GM23338 (cell line): ENCODE results near the gene DSE. TPM values are rescaled to one million over a fixed set of nuclear protein-coding genes. Genes with fewer than 3 reads are reported as not detected.
"Not testable (repeated sequence)": the region's sequence is repeated elsewhere in the genome, so short reads cannot be mapped to it uniquely, and the experiment has no call there.

Experiments
- ATAC-seq: fragments of 200-7000 bp; cut with Tn5 transposase; 3 replicates; pipeline ENCODE4 v1.9.1; 2020
- DNase-seq: peaks from one replicate; pipeline ENCODE4 v3.0.0-alpha.2; 2015; ENCODE audit warnings: low spot score
- H2AFZ ChIP-seq: fragments of 200-600 bp; sonication (generic); 2 replicates; pipeline ENCODE4 v1.8.0; 2016; ENCODE audit warnings: antibody characterized with exemption, mild to moderate bottlenecking, moderate library complexity
- H3F3A ChIP-seq: fragments of 200-600 bp; sonication (generic); replicated peaks from 2 replicates; pipeline ENCODE4 v1.8.0; 2017; ENCODE audit warnings: antibody characterized with exemption, mixed run types, low read depth
- H3K27ac ChIP-seq: fragments of 200-600 bp; sonication (generic); 2 replicates; pipeline ENCODE4 v1.6.1; 2016; ENCODE audit warnings: low read depth
- H3K27me3 ChIP-seq: fragments of 200-600 bp; sonication (generic); 2 replicates; pipeline ENCODE4 v1.8.0; 2016; ENCODE audit warnings: mild to moderate bottlenecking, mixed run types, moderate library complexity; ENCODE audit not compliant: insufficient read depth
- H3K36me3 ChIP-seq: fragments of 200-600 bp; sonication (generic); 2 replicates; pipeline ENCODE4 v1.8.0; 2016; ENCODE audit warnings: mild to moderate bottlenecking; ENCODE audit not compliant: insufficient read depth
- H3K4me1 ChIP-seq: fragments of 200-600 bp; sonication (generic); 2 replicates; pipeline ENCODE4 v1.8.0; 2016; ENCODE audit warnings: mild to moderate bottlenecking, moderate library complexity; ENCODE audit not compliant: insufficient read depth
- H3K4me2 ChIP-seq: fragments of 200-600 bp; sonication (generic); 2 replicates; pipeline ENCODE4 v1.7.1; 2017; ENCODE audit warnings: mixed run types
- H3K4me3 ChIP-seq: fragments of 200-600 bp; sonication (generic); 2 replicates; pipeline ENCODE4 v1.6.1; 2016; ENCODE audit warnings: mixed run types
- H3K79me2 ChIP-seq: fragments of 200-600 bp; sonication (generic); replicated peaks from 2 replicates; pipeline ENCODE4 v1.8.0; 2017; ENCODE audit warnings: mild to moderate bottlenecking; ENCODE audit not compliant: insufficient read depth
- H3K9me2 ChIP-seq: fragments of 200-600 bp; sonication (generic); 2 replicates; pipeline ENCODE4 v1.8.0; 2017; ENCODE audit not compliant: insufficient read depth
- H4K20me1 ChIP-seq: fragments of 200-600 bp; sonication (generic); replicated peaks from 2 replicates; pipeline ENCODE4 v1.8.0; 2017; ENCODE audit warnings: mild to moderate bottlenecking; ENCODE audit not compliant: insufficient read depth
- H3K27ac Mint-ChIP-seq: 2 replicates; pipeline ENCODE4 v1.8.0; 2020; ENCODE audit warnings: inconsistent platforms, mild to moderate bottlenecking, moderate library complexity, mixed read lengths
- H3K27me3 Mint-ChIP-seq: 3 replicates; pipeline ENCODE4 v1.8.0; 2022; ENCODE audit warnings: low read depth, mild to moderate bottlenecking, moderate library complexity, mixed read lengths, inconsistent platforms; ENCODE audit not compliant: insufficient read depth, poor library complexity
- H3K36me3 Mint-ChIP-seq: 3 replicates; pipeline ENCODE4 v1.8.0; 2021; ENCODE audit warnings: low read depth, mild to moderate bottlenecking, inconsistent platforms, moderate library complexity, mixed read lengths
- H3K4me1 Mint-ChIP-seq: 3 replicates; pipeline ENCODE4 v1.8.0; 2020; ENCODE audit warnings: mild to moderate bottlenecking, inconsistent platforms, mixed read lengths
- H3K4me3 Mint-ChIP-seq: 3 replicates; pipeline ENCODE4 v1.8.0; 2021; ENCODE audit warnings: moderate library complexity, mild to moderate bottlenecking, inconsistent platforms, mixed read lengths
- H3K9me3 Mint-ChIP-seq: 3 replicates; pipeline ENCODE4 v1.8.0; 2020; ENCODE audit warnings: moderate library complexity, mild to moderate bottlenecking, inconsistent platforms, mixed read lengths
- CREB1 ChIP-seq: fragments of 250-450 bp; sonication (Bioruptor Pico); IDR thresholded peaks from 2 replicates; pipeline ENCODE4 v1.5.0; 2020; ENCODE audit warnings: low read depth, mild to moderate bottlenecking, moderate library complexity
- ETS1 ChIP-seq: IDR thresholded peaks from 2 replicates; pipeline ENCODE4 v1.6.1; 2016; ENCODE audit warnings: antibody characterized with exemption
- NANOG ChIP-seq: IDR thresholded peaks from 2 replicates; pipeline ENCODE4 v1.6.1; 2016; ENCODE audit warnings: antibody characterized with exemption, borderline replicate concordance
- POLR2AphosphoS5 ChIP-seq: IDR thresholded peaks from 2 replicates; pipeline ENCODE4 v1.6.1; 2016; ENCODE audit warnings: antibody characterized with exemption, low read depth
- REST ChIP-seq: IDR thresholded peaks from one replicate; pipeline ENCODE4 v1.6.1; 2018; ENCODE audit warnings: antibody characterized with exemption; ENCODE audit not compliant: unreplicated experiment
- ZNF331 ChIP-seq: fragments of 250-450 bp; sonication (Bioruptor Pico); IDR thresholded peaks from 2 replicates; pipeline ENCODE4 v1.5.0; 2020; ENCODE audit warnings: low read depth, mild to moderate bottlenecking, moderate library complexity
- long read RNA-seq: library from polyadenylated mRNA; unstranded; transcript quantifications from one replicate; pipeline ENCODE4 v2.0.0, GENCODE V29; 2020; ENCODE audit not compliant: unreplicated experiment
- polyA plus RNA-seq: library from polyadenylated mRNA; unstranded; fragments of >200 nt; fragmentation: Nextera tagmentation; extraction: Ambion mirVana; gene quantifications from 2 replicates; pipeline ENCODE4 v1.2.1, GENCODE V29; 2016
- total RNA-seq: library from RNA; depleted of rRNA; stranded (reverse); fragments of >200 nt; shearing (Covaris generic); gene quantifications from 2 replicates; pipeline ENCODE4 v1.2.3, GENCODE V29; 2014; rRNA removed

The DSE gene
- total RNA-seq: 41.5 and 45.2 TPM in 2 replicates
- polyA plus RNA-seq: 16.8 and 18.8 TPM in 2 replicates
- long read RNA-seq, partial matches to known transcripts: 0 of 69 reads
- long read RNA-seq, other reads (novel, unspliced or antisense): 69 of 69 reads

- peak; percentile 80 for ATAC-seq
- Mint-ChIP-seq H3K36me3 (no peaks in the 10 kb centered on the region; the same call in 1 of the 3 replicates), H3K4me1 (peaks cover 27% of the 10 kb centered on the region), H3K27ac (peak within 1 kb of the TSS; percentile 84), H3K27me3 (peaks cover 10% of the 10 kb centered on the region), H3K9me3 (no peaks in the 10 kb centered on the region), H3K4me3 (peak within 1 kb of the TSS; percentile 89)
- peak within 1 kb of the TSS; percentile 76 for H3K4me3 ChIP-seq
- TF ChIP-seq CREB1 (peak; percentile 88), REST (no peak), ETS1 (no peak), POLR2AphosphoS5 (peak; percentile 92), ZNF331 (CRISPR knock-in tag) (no peak), NANOG (no peak)
- no peaks in the 10 kb centered on the region for H3F3A ChIP-seq
- H3K9me2 ChIP-seq: no peaks in the 10 kb centered on the region
- peak within 1 kb of the TSS; percentile 81 for H3K4me2 ChIP-seq
- H3K79me2 ChIP-seq: peaks cover 38% of the 10 kb centered on the region
- H2AFZ ChIP-seq: peak within 1 kb of the TSS; percentile 80
- H3K27ac ChIP-seq: peak within 1 kb of the TSS; percentile 89
- H3K4me1 ChIP-seq: peaks cover 11% of the 10 kb centered on the region
- peaks cover 18% of the 10 kb centered on the region; the same call in 1 of the 2 replicates for H4K20me1 ChIP-seq
- H3K36me3 ChIP-seq: no peaks in the 10 kb centered on the region
- peak; percentile 95 for DNase-seq
- H3K27me3 ChIP-seq: no peaks in the 10 kb centered on the region
These were observed at the start of gene DSE for GRCh38 chr6:116370760-116371119. Gene DSE (plus strand): TSS chr6:116370947. CDS start chr6:116399251, 28,304 bp downstream.

- DNase-seq, H3K27ac ChIP-seq, H3F3A ChIP-seq, H3K36me3 Mint-ChIP-seq, H3K79me2 ChIP-seq, H3K4me3 Mint-ChIP-seq, H3K36me3 ChIP-seq, H3K9me3 Mint-ChIP-seq, H3K27me3 Mint-ChIP-seq, H4K20me1 ChIP-seq, H3K4me3 ChIP-seq, H3K27me3 ChIP-seq, H3K4me2 ChIP-seq, H2AFZ ChIP-seq, H3K9me2 ChIP-seq, ATAC-seq: not testable (repeated sequence)
- H3K27ac Mint-ChIP-seq: peak overlapping the region; percentile 77
- peaks cover 48% of the 10 kb centered on the region for H3K4me1 ChIP-seq
- peaks cover 52% of the 10 kb centered on the region for H3K4me1 Mint-ChIP-seq
These were observed 48.8 kb upstream of the DSE start for GRCh38 chr6:116321933-116322332.
